22Rv1 (cell line): ENCODE results near the gene TF.

Source experiments
- H3K27ac ChIP-seq: fragments of 450-650 bp; 2 replicates; pipeline ENCODE4 v1.5.1; 2017
- ZFX ChIP-seq: fragments of 450-650 bp; IDR thresholded peaks from 2 replicates; pipeline ENCODE4 v1.6.1; 2017; ENCODE audit warnings: antibody characterized with exemption, borderline replicate concordance
- TF ChIP-seq, protein P1 (sequence below): fragments of 450-650 bp; IDR thresholded peaks from 2 replicates; pipeline ENCODE4 v1.5.1; 2017; ENCODE audit warnings: mild to moderate bottlenecking

Gene TF

DNA sequence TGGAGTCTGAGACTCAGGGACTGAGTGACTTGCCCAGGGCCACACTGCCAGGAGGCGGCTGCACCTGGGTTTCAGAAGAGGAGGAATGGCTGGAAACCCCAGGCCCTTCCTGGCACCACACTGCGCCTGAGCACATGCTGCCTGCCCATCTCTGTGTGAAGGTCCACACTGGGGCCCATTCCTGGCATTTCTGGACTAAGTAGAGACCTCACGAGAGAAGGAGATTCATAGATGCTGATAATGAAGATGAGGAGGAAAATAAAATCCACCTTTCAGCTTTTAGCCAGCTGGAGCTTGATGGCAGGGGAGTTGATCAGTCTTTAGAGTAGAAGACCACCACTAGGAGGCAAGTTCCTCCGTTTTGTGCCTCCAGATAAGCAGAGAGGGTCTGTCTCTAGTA, 40.2 kb upstream of the TF start:
- no peak for TF ChIP-seq ZFX
- TF ChIP-seq, protein P1, sequence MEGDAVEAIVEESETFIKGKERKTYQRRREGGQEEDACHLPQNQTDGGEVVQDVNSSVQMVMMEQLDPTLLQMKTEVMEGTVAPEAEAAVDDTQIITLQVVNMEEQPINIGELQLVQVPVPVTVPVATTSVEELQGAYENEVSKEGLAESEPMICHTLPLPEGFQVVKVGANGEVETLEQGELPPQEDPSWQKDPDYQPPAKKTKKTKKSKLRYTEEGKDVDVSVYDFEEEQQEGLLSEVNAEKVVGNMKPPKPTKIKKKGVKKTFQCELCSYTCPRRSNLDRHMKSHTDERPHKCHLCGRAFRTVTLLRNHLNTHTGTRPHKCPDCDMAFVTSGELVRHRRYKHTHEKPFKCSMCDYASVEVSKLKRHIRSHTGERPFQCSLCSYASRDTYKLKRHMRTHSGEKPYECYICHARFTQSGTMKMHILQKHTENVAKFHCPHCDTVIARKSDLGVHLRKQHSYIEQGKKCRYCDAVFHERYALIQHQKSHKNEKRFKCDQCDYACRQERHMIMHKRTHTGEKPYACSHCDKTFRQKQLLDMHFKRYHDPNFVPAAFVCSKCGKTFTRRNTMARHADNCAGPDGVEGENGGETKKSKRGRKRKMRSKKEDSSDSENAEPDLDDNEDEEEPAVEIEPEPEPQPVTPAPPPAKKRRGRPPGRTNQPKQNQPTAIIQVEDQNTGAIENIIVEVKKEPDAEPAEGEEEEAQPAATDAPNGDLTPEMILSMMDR = no peak
- H3K27ac ChIP-seq = no peak overlapping the region

GRCh38 chr3:133709139-133709750, 36.9 kb upstream of the TF start:
- no peak for TF ChIP-seq ZFX
- TF ChIP-seq, protein P1 = no peak

GRCh38 chr3:133711013-133711412, 35.2 kb upstream of the TF start:
- TF ChIP-seq, protein P1 = no peak
- no peak for TF ChIP-seq ZFX
- H3K27ac ChIP-seq = no peak overlapping the region

More at GRCh38 chr3:133709139-133709750, 36.9 kb upstream of the TF start:
- H3K27ac ChIP-seq = no peak overlapping the region

- TF ChIP-seq, protein P1 = no peak
- no peak for TF ChIP-seq ZFX
- no peak overlapping the region for H3K27ac ChIP-seq
These were observed 34.2 kb upstream of the TF start for GRCh38 chr3:133712017-133712416.

DNA sequence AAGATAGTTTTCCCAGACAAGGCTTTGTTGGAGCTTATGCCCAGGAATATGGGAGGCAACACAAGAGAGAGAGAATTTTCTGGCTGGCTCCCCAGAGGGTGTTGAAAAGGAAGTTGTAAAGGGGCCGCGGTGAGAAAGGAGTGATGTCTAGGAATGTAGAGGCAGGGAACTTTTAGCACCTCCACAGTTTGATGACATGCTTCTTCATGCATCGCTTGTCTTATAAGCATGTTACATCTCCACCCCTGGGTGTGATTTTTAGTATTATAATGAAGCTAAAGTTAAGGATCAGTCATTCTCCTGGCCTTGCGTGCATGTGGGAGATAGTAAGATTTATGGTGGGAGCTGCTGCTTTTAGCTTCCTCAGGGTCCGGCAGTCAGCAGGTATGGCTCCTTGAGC, 32.8 kb upstream of the TF start:
- no peak for TF ChIP-seq ZFX
- TF ChIP-seq, protein P1 = no peak

DNA sequence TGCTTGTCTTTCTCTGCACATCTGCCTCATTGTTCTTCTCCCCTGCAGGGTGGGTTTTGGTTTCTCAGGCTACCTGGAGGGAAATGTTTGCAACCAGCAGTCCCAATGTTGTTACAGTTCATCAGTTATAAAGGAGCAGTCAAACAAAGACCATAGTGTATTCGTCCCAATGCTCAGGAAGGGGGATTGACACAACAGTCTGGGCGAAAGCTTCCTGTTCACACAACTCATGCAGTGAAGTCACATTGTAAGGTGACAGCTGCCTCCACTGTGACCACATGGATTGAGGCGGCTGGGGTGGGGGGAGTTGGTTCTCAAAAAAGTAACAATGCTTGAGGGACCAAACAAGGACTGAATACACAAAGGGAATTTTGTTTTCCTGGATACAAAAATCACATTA, 28.8 kb upstream of the TF start:
- H3K27ac ChIP-seq = no peak overlapping the region
- TF ChIP-seq, protein P1 = no peak
- TF ChIP-seq ZFX = no peak

More for the DNA sequence above, 32.8 kb upstream of the TF start:
- H3K27ac ChIP-seq = no peak overlapping the region

DNA sequence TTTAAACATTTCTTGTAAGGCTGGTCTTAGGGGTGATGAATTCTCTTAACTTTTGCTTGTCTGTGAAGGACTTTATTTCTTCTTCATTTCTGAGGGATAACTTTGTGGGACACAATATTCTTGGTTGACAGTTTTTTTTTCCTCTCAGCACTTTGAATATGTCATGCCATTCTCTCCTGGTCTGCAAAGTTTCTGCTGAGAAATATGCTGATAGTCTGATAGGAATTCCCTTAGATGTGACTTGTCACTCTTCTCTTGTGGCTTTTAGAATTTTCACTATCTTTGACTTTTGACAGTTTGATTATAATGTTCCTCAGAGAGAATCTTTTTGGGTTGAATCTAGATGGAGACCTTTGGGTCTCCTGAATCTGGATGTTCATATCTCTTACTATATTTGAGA, 23.3 kb upstream of the TF start:
- H3K27ac ChIP-seq = no peak overlapping the region
- TF ChIP-seq, protein P1 = no peak
- TF ChIP-seq ZFX = no peak
